DOHH2 (cell line): ENCODE data around the gene CENPP.

Experiments
- H3F3A ChIP-seq: fragments of 200-600 bp; sonication (generic), shearing (Covaris generic); 2 replicates; pipeline ENCODE4 v1.6.0; 2016; ENCODE audit warnings: antibody characterized with exemption, mild to moderate bottlenecking; ENCODE audit not compliant: control insufficient read depth, insufficient read depth
- H3K27ac ChIP-seq: fragments of 200-600 bp; sonication (generic); 2 replicates; pipeline ENCODE4 v1.5.1; 2014; ENCODE audit warnings: low read depth, mild to moderate bottlenecking, low read length, moderate library complexity
- H3K27me3 ChIP-seq: fragments of 200-600 bp; sonication (generic); 2 replicates; pipeline ENCODE4 v1.6.1; 2014; ENCODE audit warnings: mild to moderate bottlenecking, low read length, mixed read lengths; ENCODE audit not compliant: control insufficient read depth
- H3K36me3 ChIP-seq: fragments of 200-600 bp; sonication (generic); 2 replicates; pipeline ENCODE4 v1.6.1; 2014; ENCODE audit warnings: mild to moderate bottlenecking, low read length, moderate library complexity, mixed read lengths; ENCODE audit not compliant: control insufficient read depth
- H3K4me1 ChIP-seq: fragments of 200-600 bp; sonication (generic); 2 replicates; pipeline ENCODE4 v1.6.1; 2014; ENCODE audit warnings: mild to moderate bottlenecking, low read length, mixed read lengths; ENCODE audit not compliant: control insufficient read depth
- H3K4me2 ChIP-seq: fragments of 200-600 bp; sonication (generic); 2 replicates; pipeline ENCODE4 v1.6.0; 2014; ENCODE audit warnings: mild to moderate bottlenecking, low read length, moderate library complexity
- H3K4me3 ChIP-seq: fragments of 200-600 bp; sonication (generic); 2 replicates; pipeline ENCODE4 v1.5.1; 2014; ENCODE audit warnings: mild to moderate bottlenecking, low read length, mixed read lengths
- H3K79me2 ChIP-seq: fragments of 200-600 bp; sonication (generic); 2 replicates; pipeline ENCODE4 v1.6.1; 2014; ENCODE audit warnings: mild to moderate bottlenecking, low read length, mixed read lengths; ENCODE audit not compliant: control insufficient read depth
- H3K9me2 ChIP-seq: fragments of 200-600 bp; sonication (generic); replicated peaks from 2 replicates; pipeline ENCODE4 v1.6.1; 2014; ENCODE audit warnings: mild to moderate bottlenecking, low read length, mixed read lengths; ENCODE audit not compliant: control insufficient read depth
- H3K9me3 ChIP-seq: fragments of 200-600 bp; sonication (generic); 2 replicates; pipeline ENCODE4 v1.6.1; 2014; ENCODE audit warnings: antibody characterized with exemption, low read length, mixed read lengths; ENCODE audit not compliant: control insufficient read depth, insufficient read depth
- H4K20me1 ChIP-seq: fragments of 200-600 bp; sonication (generic); 2 replicates; pipeline ENCODE4 v1.6.0; 2014; ENCODE audit warnings: low read depth, mild to moderate bottlenecking, antibody characterized with exemption, low read length, moderate library complexity; ENCODE audit not compliant: control insufficient read depth, insufficient read depth
- CTCF ChIP-seq: fragments of 200-600 bp; sonication (generic); IDR thresholded peaks from one replicate; pipeline ENCODE4 v1.5.1; 2014; ENCODE audit warnings: antibody characterized with exemption, mild to moderate bottlenecking, low read depth, low read length; ENCODE audit not compliant: poor library complexity, severe bottlenecking
- EZH2phosphoT487 ChIP-seq: fragments of 200-600 bp; sonication (generic); IDR thresholded peaks from 2 replicates; pipeline ENCODE4 v1.6.1; 2017; ENCODE audit warnings: borderline replicate concordance, mild to moderate bottlenecking, antibody characterized with exemption, low read length, moderate library complexity, mixed read lengths

The CENPP gene

GRCh38 chr9:92279302-92279701 is 46.5 kb upstream of the CENPP start:
- no peaks in the 10 kb centered on the region for H3K9me2 ChIP-seq
- H3K4me2 ChIP-seq = no peak overlapping the region
- H3F3A ChIP-seq = peaks cover 5% of the 10 kb centered on the region; the same call in 1 of the 2 replicates
- H3K4me1 ChIP-seq = peaks cover 41% of the 10 kb centered on the region
- H3K4me3 ChIP-seq = no peak overlapping the region
- H3K36me3 ChIP-seq = peaks cover 98% of the 10 kb centered on the region
- H3K27me3 ChIP-seq = no peaks in the 10 kb centered on the region
- TF ChIP-seq EZH2phosphoT487 (no peak), CTCF (no peak)
- H4K20me1 ChIP-seq = peaks cover 4% of the 10 kb centered on the region; the same call in 1 of the 2 replicates
- H3K27ac ChIP-seq = no peak overlapping the region
- H3K9me3 ChIP-seq = no peaks in the 10 kb centered on the region
- H3K79me2 ChIP-seq = peaks cover 67% of the 10 kb centered on the region

- H3K27me3 ChIP-seq = no peaks in the 10 kb centered on the region
- H3K9me2 ChIP-seq = no peaks in the 10 kb centered on the region
- H3K4me1 ChIP-seq = peaks cover 47% of the 10 kb centered on the region
- H3F3A ChIP-seq = peaks cover 11% of the 10 kb centered on the region; the same call in 1 of the 2 replicates
- H3K27ac ChIP-seq = no peak overlapping the region
- no peak for TF ChIP-seq CTCF
- no peak for TF ChIP-seq EZH2phosphoT487
- peaks cover 89% of the 10 kb centered on the region for H3K36me3 ChIP-seq
- peak overlapping the region; percentile 8; the same call in 1 of the 2 replicates for H3K4me2 ChIP-seq
- peaks cover 99% of the 10 kb centered on the region for H3K79me2 ChIP-seq
- peaks cover 23% of the 10 kb centered on the region for H4K20me1 ChIP-seq
- no peak overlapping the region for H3K4me3 ChIP-seq
- H3K9me3 ChIP-seq = no peaks in the 10 kb centered on the region
Observed at GRCh38 chr9:92289708-92290390, 35.9 kb upstream of the CENPP start.

DNA sequence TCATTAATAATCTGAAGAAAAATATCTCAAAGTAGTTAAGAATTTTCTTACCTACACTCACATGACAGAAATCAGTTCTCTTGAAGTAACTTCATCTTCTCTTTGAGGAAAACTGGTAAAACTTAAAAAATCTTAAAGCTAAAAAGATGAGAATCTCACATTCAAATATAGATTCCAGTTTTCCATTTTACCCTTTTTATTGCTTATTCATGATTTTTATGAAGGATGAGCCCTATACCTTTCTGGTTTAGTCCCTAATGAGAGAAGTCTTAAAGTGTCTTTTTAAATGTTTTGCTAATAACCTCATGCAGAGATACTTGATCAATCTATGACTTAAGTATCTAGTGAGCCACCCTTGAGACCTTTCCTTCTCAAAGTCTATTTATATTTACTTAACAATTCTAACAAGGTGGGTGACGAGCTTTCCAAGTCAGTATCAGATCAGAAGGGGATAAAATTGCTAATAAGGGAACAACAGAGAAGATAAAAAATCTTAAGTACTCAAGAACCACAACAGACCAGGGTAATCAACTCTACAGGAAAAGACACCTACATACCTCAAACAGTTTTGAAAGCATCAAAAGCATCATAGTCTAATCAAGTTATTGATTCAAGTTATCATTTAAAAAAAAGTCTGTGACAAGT is 34.8 kb upstream of the CENPP start:
- Histone ChIP-seq H3K79me2 (peaks cover 96% of the 10 kb centered on the region), H3K4me1 (peaks cover 51% of the 10 kb centered on the region), H3F3A (peaks cover 17% of the 10 kb centered on the region), H4K20me1 (peaks cover 19% of the 10 kb centered on the region; the same call in 1 of the 2 replicates), H3K36me3 (peaks cover 84% of the 10 kb centered on the region), H3K27ac (no peak overlapping the region), H3K4me3 (peak overlapping the region; percentile 80), H3K9me3 (no peaks in the 10 kb centered on the region), H3K4me2 (peak overlapping the region; percentile 83), H3K27me3 (no peaks in the 10 kb centered on the region), H3K9me2 (no peaks in the 10 kb centered on the region)
- TF ChIP-seq CTCF (no peak), EZH2phosphoT487 (no peak)
